ENCODE data around the gene C3orf49.

Gene C3orf49, protein sequence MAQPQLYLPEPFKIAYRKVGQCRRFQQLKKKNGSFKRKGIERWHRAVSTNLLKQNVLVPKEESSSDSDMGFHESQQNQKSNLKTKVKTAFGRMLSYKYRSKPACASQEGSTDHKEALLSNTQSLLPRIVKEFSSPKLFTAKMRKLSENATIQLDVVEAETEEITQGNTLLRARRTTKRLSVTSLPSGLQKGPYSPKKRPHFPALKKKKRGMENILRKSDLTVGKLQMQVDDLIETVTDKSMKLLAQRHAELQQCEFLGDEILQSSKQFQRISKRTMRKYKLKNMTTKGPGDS

GRCh38 chr3:63819151-63819398, at the start of gene C3orf49:
Gene C3orf49, plus strand, starts transcription at chr3:63819299. Its CDS starts 173 bp downstream, at chr3:63819472.
- in situ Hi-C loops (cut with MboI; ENCODE audit: low sequenced_read_pairs), result loop anchor here (5.0 to 25.0 kb wide), 2 partner anchors 467 to 1207 kb away; no protein-coding TSS in a partner anchor
- peaks cover 4% of the 10 kb centered on the region for H3K4me1 ChIP-seq
- H3K4me3 ChIP-seq, result no peak within 1 kb of the TSS
- no peaks in the 10 kb centered on the region for H3K27me3 ChIP-seq (ENCODE audit: low read depth)
- no peaks in the 10 kb centered on the region for H3K36me3 ChIP-seq (replicated peaks)
- DNase-seq (ENCODE audit: low spot score in 2 of 2), result no peak
- no peaks in the 10 kb centered on the region for H3K9me3 ChIP-seq

DNA sequence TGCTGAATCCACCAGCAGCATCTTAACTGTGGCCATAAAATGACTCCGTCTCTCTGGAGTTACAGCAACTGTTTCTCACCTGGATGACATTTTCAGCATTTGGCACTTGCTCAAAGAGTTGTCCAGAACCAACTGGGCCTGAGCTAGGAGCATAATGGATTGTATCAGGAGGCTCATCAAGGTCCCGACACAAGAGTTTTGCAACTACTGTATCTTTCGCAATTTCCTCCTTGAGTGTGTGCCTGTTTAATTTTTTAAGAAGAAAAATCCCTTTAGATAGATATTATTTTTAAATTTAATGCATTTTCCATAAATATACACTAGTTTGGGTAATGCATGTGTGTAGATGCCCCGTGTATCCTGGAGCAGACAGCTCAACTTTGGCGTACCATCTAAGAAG, 44.3 kb upstream of the C3orf49 start:
- no peak for DNase-seq (ENCODE audit: low spot score in 2 of 2)
- H3K4me1 ChIP-seq, result no peaks in the 10 kb centered on the region
- H3K36me3 ChIP-seq (replicated peaks), result no peaks in the 10 kb centered on the region
- no peaks in the 10 kb centered on the region for H3K27me3 ChIP-seq (ENCODE audit: low read depth)
- H3K9me3 ChIP-seq, result no peaks in the 10 kb centered on the region
- H3K4me3 ChIP-seq, result no peak overlapping the region
- in situ Hi-C loops (cut with MboI; ENCODE audit: low sequenced_read_pairs), result no loop called here

DNA sequence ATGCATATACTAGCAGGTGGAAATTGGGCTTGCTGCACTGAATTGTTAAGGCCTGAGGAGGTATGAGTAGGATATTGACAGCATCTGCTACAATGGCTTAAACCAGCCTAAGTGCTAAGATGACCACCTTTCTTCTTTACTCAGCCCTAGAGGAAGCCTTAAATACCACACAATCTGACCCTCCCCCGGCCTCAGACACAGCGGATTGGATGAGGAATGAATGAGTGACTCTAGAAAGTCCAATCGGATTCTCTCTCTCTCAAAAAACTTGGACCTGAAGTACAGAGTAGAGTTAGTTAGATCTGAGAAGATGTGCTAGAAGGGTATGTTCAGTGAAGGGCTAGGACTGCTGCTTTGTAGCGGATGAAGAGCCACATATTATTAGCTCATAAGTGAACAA, 39.9 kb upstream of the C3orf49 start:
- Histone ChIP-seq H3K36me3 (replicated peaks) (no peaks in the 10 kb centered on the region), H3K9me3 (no peaks in the 10 kb centered on the region), H3K4me1 (no peaks in the 10 kb centered on the region), H3K27me3 (ENCODE audit: low read depth) (0 out of 2 replicates have a peak, but pooled peaks cover 4% of the 10 kb centered on the region), H3K4me3 (no peak overlapping the region)
- DNase-seq (ENCODE audit: low spot score in 2 of 2), result no peak
- in situ Hi-C loops (cut with MboI; ENCODE audit: low sequenced_read_pairs), result no loop called here

- 0 out of 2 replicates have a peak, but pooled peaks cover 2% of the 10 kb centered on the region for H3K27me3 ChIP-seq (ENCODE audit: low read depth)
- no peak for DNase-seq (ENCODE audit: low spot score in 2 of 2)
- in situ Hi-C loops (cut with MboI; ENCODE audit: low sequenced_read_pairs), result no loop called here
- no peaks in the 10 kb centered on the region for H3K4me1 ChIP-seq
- H3K36me3 ChIP-seq (replicated peaks), result no peaks in the 10 kb centered on the region
- H3K9me3 ChIP-seq, result no peaks in the 10 kb centered on the region
- no peak overlapping the region for H3K4me3 ChIP-seq
These were observed 27.1 kb upstream of the C3orf49 start for GRCh38 chr3:63791974-63792373.

DNA sequence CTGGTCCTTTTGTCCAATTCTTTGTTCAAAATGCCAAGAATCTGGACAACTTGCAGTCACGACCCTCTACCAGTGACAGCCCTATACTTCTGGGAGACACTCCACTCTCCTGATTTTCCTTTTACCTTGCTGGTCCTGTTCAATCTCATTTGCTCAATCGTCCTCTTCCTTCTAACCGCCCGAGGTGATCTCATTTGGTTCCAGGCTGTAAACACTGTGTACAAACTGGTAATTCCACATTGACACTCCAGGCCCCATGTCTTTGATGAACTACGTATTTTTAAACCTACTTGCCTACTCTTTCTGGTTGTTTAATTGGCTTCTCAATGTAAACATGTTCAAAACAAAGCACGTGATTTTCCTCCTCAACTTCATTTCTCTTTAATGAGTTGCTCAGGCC, 23.7 kb upstream of the C3orf49 start:
- no peak for DNase-seq (ENCODE audit: low spot score in 2 of 2)
- in situ Hi-C loops (cut with MboI; ENCODE audit: low sequenced_read_pairs), result no loop called here

GRCh38 chr3:63798544-63798943, 20.6 kb upstream of the C3orf49 start:
- H3K4me1 ChIP-seq, result no peaks in the 10 kb centered on the region
- H3K36me3 ChIP-seq (replicated peaks), result no peaks in the 10 kb centered on the region
- H3K27me3 ChIP-seq (ENCODE audit: low read depth), result peaks cover 4% of the 10 kb centered on the region; the same call in 1 of the 2 replicates
- no peak for DNase-seq (ENCODE audit: low spot score in 2 of 2)
- no peaks in the 10 kb centered on the region for H3K9me3 ChIP-seq
- in situ Hi-C loops (cut with MboI; ENCODE audit: low sequenced_read_pairs), result no loop called here
- no peak overlapping the region for H3K4me3 ChIP-seq

More for the DNA sequence above, 23.7 kb upstream of the C3orf49 start:
- no peak overlapping the region for H3K4me3 ChIP-seq
- H3K36me3 ChIP-seq (replicated peaks), result no peaks in the 10 kb centered on the region
- peaks cover 7% of the 10 kb centered on the region; the same call in 1 of the 2 replicates for H3K27me3 ChIP-seq (ENCODE audit: low read depth)
- no peaks in the 10 kb centered on the region for H3K9me3 ChIP-seq
- H3K4me1 ChIP-seq, result no peaks in the 10 kb centered on the region

DNA sequence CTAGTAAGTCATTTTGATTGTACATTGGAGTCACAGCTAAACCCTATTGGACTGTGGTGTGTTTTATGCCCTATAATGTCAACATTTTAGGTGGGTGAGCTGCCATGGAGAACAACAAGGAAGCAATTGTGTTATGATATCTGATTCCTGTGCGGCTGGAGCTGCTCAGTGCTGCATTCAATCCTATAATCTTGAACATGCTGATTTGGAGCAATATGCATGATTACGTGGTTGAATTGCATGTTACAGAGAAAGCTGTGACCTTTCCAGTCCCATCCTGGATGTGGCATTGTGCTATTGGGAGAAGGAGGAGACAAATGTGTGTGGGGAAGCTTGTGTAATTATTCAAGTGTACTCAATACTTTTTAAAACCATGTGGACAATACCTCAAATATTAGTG, 20.1 kb upstream of the C3orf49 start:
- Histone ChIP-seq H3K27me3 (ENCODE audit: low read depth) (peaks cover 4% of the 10 kb centered on the region; the same call in 1 of the 2 replicates), H3K4me1 (no peaks in the 10 kb centered on the region), H3K36me3 (replicated peaks) (no peaks in the 10 kb centered on the region), H3K9me3 (no peaks in the 10 kb centered on the region), H3K4me3 (no peak overlapping the region)
- DNase-seq (ENCODE audit: low spot score in 2 of 2), result no peak
- in situ Hi-C loops (cut with MboI; ENCODE audit: low sequenced_read_pairs), result no loop called here

DNA sequence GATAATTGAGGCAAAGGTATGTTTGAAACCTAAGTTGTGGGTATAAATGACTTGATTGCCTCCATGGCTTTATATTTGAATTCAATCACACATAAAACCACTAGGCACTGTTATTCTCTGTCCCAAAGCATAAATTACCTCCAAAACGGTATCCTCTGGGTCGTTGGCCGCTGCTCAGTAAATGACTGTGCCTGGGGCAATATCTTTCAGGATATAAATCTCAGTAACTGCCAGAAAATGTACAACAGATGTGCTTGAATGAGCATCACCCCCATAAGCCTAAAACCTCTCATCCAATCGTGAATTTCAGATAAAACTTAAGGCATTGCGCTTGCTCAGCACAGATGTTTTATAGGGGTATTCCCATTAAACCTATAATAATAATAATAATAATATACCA, 19.0 kb upstream of the C3orf49 start:
- DNase-seq (ENCODE audit: low spot score in 2 of 2), result no peak
- Histone ChIP-seq H3K9me3 (no peaks in the 10 kb centered on the region), H3K27me3 (ENCODE audit: low read depth) (peaks cover 4% of the 10 kb centered on the region; the same call in 1 of the 2 replicates), H3K4me3 (no peak overlapping the region), H3K36me3 (replicated peaks) (no peaks in the 10 kb centered on the region), H3K4me1 (no peaks in the 10 kb centered on the region)
- in situ Hi-C loops (cut with MboI; ENCODE audit: low sequenced_read_pairs), result loop anchor here (25.0 kb wide), 1 partner anchor 1188 kb away; no protein-coding TSS in a partner anchor

DNA sequence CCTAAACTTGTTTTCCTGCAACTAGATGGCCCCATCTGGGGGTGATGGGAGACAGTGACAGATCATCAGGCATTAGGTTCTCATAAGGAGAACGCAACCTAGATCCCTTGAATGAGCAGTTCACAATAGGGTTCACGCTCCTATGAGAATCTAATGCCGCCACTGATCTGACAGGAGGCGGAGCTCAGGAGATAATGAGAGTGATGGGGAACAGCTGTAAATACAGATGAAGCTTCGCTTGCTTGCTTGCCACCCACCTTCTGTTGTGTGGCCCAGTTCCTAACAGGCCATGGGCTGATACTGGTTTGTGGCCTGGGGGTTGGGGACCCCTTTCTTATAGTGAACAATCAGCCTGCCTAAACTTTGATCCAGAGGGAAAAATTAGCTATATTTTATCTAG, 15.2 kb upstream of the C3orf49 start:
- H3K4me1 ChIP-seq, result no peaks in the 10 kb centered on the region
- H3K27me3 ChIP-seq (ENCODE audit: low read depth), result peaks cover 4% of the 10 kb centered on the region; the same call in 1 of the 2 replicates
- in situ Hi-C loops (cut with MboI; ENCODE audit: low sequenced_read_pairs), result loop anchor here (25.0 kb wide), 1 partner anchor 1192 kb away; no protein-coding TSS in a partner anchor
- DNase-seq (ENCODE audit: low spot score in 2 of 2), result no peak
- no peaks in the 10 kb centered on the region for H3K9me3 ChIP-seq
- no peaks in the 10 kb centered on the region for H3K36me3 ChIP-seq (replicated peaks)
- no peak overlapping the region for H3K4me3 ChIP-seq

GRCh38 chr3:63807961-63808565, 11.0 kb upstream of the C3orf49 start:
- Histone ChIP-seq H3K27me3 (ENCODE audit: low read depth) (no peaks in the 10 kb centered on the region), H3K4me3 (no peak overlapping the region), H3K4me1 (no peaks in the 10 kb centered on the region), H3K36me3 (replicated peaks) (no peaks in the 10 kb centered on the region), H3K9me3 (no peaks in the 10 kb centered on the region)
- in situ Hi-C loops (cut with MboI; ENCODE audit: low sequenced_read_pairs), result loop anchor here (25.0 kb wide), 1 partner anchor 1196 kb away; no protein-coding TSS in a partner anchor
- no peak for DNase-seq (ENCODE audit: low spot score in 2 of 2)

GRCh38 chr3:63808633-63809032, 10.5 kb upstream of the C3orf49 start:
- Histone ChIP-seq H3K27me3 (ENCODE audit: low read depth) (no peaks in the 10 kb centered on the region), H3K36me3 (replicated peaks) (no peaks in the 10 kb centered on the region), H3K4me1 (no peaks in the 10 kb centered on the region), H3K4me3 (no peak overlapping the region), H3K9me3 (no peaks in the 10 kb centered on the region)
- no peak for DNase-seq (ENCODE audit: low spot score in 2 of 2)
- in situ Hi-C loops (cut with MboI; ENCODE audit: low sequenced_read_pairs), result loop anchor here (25.0 kb wide), 1 partner anchor 1196 kb away; no protein-coding TSS in a partner anchor

GRCh38 chr3:63809607-63810006, 9.5 kb upstream of the C3orf49 start:
- Histone ChIP-seq H3K27me3 (ENCODE audit: low read depth) (no peaks in the 10 kb centered on the region), H3K4me3 (no peak overlapping the region), H3K4me1 (peaks cover 3% of the 10 kb centered on the region), H3K36me3 (replicated peaks) (no peaks in the 10 kb centered on the region), H3K9me3 (no peaks in the 10 kb centered on the region)
- DNase-seq (ENCODE audit: low spot score in 2 of 2), result no peak
- in situ Hi-C loops (cut with MboI; ENCODE audit: low sequenced_read_pairs), result loop anchor here (25.0 kb wide), 1 partner anchor 1197 kb away; no protein-coding TSS in a partner anchor

GRCh38 chr3:63814237-63814636, 4.9 kb upstream of the C3orf49 start:
- DNase-seq (ENCODE audit: low spot score in 2 of 2), result peak; percentile 34 to 69
- Histone ChIP-seq H3K4me1 (peaks cover 4% of the 10 kb centered on the region), H3K36me3 (replicated peaks) (no peaks in the 10 kb centered on the region), H3K4me3 (no peak overlapping the region), H3K27me3 (ENCODE audit: low read depth) (no peaks in the 10 kb centered on the region), H3K9me3 (no peaks in the 10 kb centered on the region)
- in situ Hi-C loops (cut with MboI; ENCODE audit: low sequenced_read_pairs), result loop anchor here (25.0 kb wide), 1 partner anchor 1202 kb away; no protein-coding TSS in a partner anchor

GRCh38 chr3:63817225-63817624, 1.9 kb upstream of the C3orf49 start:
- in situ Hi-C loops (cut with MboI; ENCODE audit: low sequenced_read_pairs), result loop anchor here (5.0 to 25.0 kb wide), 2 partner anchors 465 to 1205 kb away; no protein-coding TSS in a partner anchor
- Histone ChIP-seq H3K4me3 (no peak overlapping the region), H3K27me3 (ENCODE audit: low read depth) (no peaks in the 10 kb centered on the region), H3K4me1 (peaks cover 4% of the 10 kb centered on the region), H3K9me3 (no peaks in the 10 kb centered on the region), H3K36me3 (replicated peaks) (no peaks in the 10 kb centered on the region)
- DNase-seq (ENCODE audit: low spot score in 2 of 2), result no peak

All from HAP-1 (cell line).